Neutrophil (primary cell): ENCODE data around the gene DNAH11.

Experiments
- H3K27ac ChIP-seq: fragments of 200-600 bp; sonication (generic); 2 replicates; pipeline ENCODE4 v1.5.1; 2016; ENCODE audit warnings: mild to moderate bottlenecking, moderate library complexity
- H3K27me3 ChIP-seq: fragments of 200-600 bp; sonication (generic); 2 replicates; pipeline ENCODE4 v1.6.0; 2016; ENCODE audit warnings: mild to moderate bottlenecking
- H3K36me3 ChIP-seq: fragments of 200-600 bp; sonication (generic); 2 replicates; pipeline ENCODE4 v1.5.1; 2017
- H3K4me1 ChIP-seq, 2 experiments: fragments of 200-600 bp in 1 of 2; sonication (generic) in 1 of 2; 1 replicate in 1 of 2; 2 replicates in 1 of 2; pipeline versions ENCODE4 v1.5.1 to v1.6.1; 2013 to 2016; ENCODE audit warnings: low read depth in 1 of 2, low read length in 1 of 2, mild to moderate bottlenecking in 1 of 2, moderate library complexity in 1 of 2; ENCODE audit not compliant: control insufficient read depth in 1 of 2, insufficient read depth in 1 of 2
- H3K4me3 ChIP-seq, 2 experiments: fragments of 200-600 bp in 1 of 2; sonication (generic) in 1 of 2; 1 replicate in 1 of 2; 2 replicates in 1 of 2; pipeline ENCODE4 v1.5.1; 2013 to 2016; ENCODE audit warnings: low read depth in 1 of 2, low read length in 1 of 2, mild to moderate bottlenecking in 1 of 2, moderate library complexity in 1 of 2
- H3K9me3 ChIP-seq: fragments of 200-600 bp; sonication (generic); 2 replicates; pipeline ENCODE4 v1.5.1; 2016
- TF ChIP-seq, protein P1 (sequence below): fragments of 200-600 bp; sonication (generic); IDR thresholded peaks from 2 replicates; pipeline ENCODE4 v1.5.1; 2016; ENCODE audit warnings: antibody characterized with exemption

The DNAH11 gene

DNA sequence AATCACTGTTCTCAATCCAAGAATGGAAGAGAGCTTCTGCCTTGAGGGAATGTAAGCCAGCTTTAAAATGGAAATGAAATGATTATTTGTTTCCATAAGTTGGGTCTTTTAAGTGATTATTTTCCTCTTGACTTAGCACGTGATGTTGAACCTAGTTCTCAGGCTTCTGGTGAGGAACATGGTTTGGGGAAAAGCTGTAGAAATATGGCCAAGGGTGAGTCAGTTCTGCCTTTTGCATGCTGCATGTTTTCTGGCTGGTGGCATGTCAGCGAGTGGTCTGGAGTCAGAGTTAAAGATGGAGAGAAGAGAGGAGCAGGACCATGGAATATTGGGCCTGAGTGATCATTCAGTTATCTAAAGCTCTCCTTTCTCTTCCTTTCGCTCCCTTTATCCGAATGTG is 54.0 kb downstream of the DNAH11 start:
- no peaks in the 10 kb centered on the region for H3K27me3 ChIP-seq
- no peak overlapping the region for H3K27ac ChIP-seq
- no peaks in the 10 kb centered on the region for H3K36me3 ChIP-seq
- H3K4me3 ChIP-seq, result no peak overlapping the region
- TF ChIP-seq, protein P1, sequence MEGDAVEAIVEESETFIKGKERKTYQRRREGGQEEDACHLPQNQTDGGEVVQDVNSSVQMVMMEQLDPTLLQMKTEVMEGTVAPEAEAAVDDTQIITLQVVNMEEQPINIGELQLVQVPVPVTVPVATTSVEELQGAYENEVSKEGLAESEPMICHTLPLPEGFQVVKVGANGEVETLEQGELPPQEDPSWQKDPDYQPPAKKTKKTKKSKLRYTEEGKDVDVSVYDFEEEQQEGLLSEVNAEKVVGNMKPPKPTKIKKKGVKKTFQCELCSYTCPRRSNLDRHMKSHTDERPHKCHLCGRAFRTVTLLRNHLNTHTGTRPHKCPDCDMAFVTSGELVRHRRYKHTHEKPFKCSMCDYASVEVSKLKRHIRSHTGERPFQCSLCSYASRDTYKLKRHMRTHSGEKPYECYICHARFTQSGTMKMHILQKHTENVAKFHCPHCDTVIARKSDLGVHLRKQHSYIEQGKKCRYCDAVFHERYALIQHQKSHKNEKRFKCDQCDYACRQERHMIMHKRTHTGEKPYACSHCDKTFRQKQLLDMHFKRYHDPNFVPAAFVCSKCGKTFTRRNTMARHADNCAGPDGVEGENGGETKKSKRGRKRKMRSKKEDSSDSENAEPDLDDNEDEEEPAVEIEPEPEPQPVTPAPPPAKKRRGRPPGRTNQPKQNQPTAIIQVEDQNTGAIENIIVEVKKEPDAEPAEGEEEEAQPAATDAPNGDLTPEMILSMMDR, result no peak
- no peaks in the 10 kb centered on the region for H3K4me1 ChIP-seq
- H3K9me3 ChIP-seq, result no peaks in the 10 kb centered on the region

DNA sequence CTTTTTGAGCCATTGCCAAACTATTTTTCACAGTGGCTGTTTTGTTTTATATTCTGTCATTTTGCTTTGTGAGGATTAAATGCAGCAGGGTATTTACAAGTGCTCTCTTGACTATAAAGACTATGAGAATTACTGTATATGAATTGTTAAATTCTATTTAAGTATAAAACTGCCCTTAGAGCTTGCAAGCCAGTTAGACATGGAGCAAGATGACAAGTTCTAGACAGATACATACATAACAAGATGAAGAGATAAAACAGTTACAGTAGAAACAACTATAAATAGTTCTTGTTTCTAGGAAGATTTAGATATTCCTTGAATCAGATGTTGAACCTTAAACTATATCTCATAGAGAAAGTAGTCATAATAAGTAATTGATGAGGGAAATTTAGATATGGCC is 60.6 kb downstream of the DNAH11 start:
- TF ChIP-seq, protein P1, result no peak
- H3K9me3 ChIP-seq, result no peaks in the 10 kb centered on the region
- no peaks in the 10 kb centered on the region for H3K4me1 ChIP-seq
- no peaks in the 10 kb centered on the region for H3K36me3 ChIP-seq
- no peaks in the 10 kb centered on the region for H3K27me3 ChIP-seq
- no peak overlapping the region for H3K4me3 ChIP-seq
- no peak overlapping the region for H3K27ac ChIP-seq

DNA sequence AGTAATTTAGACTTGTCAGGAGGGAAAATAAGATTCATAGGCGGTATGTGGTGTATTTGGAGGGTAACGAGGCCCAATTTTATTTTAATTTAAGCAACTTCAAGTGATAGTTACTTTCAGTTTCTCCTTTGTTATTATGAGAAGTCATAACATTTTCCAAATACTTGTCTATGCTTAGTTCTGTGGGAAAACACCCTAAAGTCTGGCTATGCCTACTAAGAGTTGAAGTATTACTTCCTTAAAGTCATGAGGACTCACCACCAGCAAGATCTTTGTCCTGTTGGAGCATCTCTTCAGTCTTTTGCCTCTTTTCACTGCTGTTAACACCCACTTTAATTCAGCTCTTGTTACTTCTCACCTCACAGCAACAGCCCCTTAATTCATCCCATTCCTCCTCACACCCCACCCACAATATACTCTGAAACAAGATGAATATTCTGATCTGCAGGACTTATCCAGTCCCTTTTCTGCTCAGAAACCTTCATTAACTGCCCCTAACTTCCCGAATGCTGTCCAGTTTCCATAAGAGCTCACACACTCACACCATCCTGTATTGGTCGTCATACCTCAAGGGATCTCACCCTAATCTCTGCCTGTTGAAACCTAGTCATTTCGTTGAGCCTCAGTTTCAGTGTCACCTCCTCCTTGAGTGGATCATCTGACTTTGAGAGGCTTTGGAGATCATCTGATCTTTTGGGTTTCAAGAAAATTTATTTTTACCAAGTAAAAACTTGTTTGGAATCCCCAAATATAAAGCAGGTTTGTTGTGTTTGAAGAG is 61.3 kb downstream of the DNAH11 start:
- no peaks in the 10 kb centered on the region for H3K36me3 ChIP-seq
- no peak overlapping the region for H3K4me3 ChIP-seq
- no peaks in the 10 kb centered on the region for H3K27me3 ChIP-seq
- H3K4me1 ChIP-seq, result no peaks in the 10 kb centered on the region
- no peaks in the 10 kb centered on the region for H3K9me3 ChIP-seq
- TF ChIP-seq, protein P1, result no peak
- no peak overlapping the region for H3K27ac ChIP-seq

DNA sequence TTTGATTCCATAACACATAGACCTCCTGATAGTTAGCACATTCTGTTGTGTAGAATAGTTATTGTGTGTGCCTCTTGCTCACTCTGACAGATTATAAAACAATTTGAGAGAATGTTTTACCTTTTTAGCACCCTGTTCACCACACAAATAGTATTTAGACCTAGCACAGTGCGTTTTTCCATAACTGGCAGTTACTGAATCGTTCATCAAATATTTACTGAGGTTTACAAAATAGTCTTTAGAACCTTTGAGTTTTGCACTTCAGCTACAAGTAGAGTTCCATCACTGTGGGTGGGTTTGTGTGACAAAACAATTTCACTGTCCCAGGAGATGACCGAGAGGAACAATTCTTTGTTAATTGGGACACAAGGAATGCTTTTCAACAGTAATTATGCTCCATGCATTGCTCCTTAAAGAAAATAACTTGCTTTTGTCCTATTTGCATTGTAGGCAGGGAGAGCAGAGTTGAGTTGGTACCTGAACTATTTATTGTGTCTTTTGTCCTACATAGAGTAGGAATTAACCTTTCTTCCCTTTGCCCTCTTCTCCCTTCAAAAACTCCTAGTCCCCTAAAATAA is 62.3 kb downstream of the DNAH11 start:
- Histone ChIP-seq H3K4me3 (no peak overlapping the region), H3K4me1 (no peaks in the 10 kb centered on the region), H3K27me3 (no peaks in the 10 kb centered on the region), H3K27ac (no peak overlapping the region), H3K9me3 (no peaks in the 10 kb centered on the region), H3K36me3 (no peaks in the 10 kb centered on the region)
- TF ChIP-seq, protein P1, result no peak

DNA sequence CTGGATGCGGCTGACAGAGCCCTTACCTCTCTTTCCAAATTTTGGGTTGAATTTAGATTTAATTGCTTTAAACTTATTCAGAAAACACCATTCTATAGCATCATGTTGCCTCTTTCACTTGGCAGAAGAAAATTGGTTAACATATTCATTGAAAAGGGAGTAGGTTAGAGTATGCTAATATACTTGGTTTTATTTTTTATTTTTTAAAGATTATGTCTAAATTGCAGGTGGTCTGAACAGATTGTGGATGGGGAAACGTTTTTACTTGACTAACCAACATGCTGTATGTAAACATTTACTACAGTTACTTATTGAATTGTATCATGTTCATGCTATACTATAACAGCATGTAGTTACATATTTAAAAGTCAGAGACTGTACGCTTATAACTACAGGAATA is 65.6 kb downstream of the DNAH11 start:
- no peak overlapping the region for H3K27ac ChIP-seq
- no peaks in the 10 kb centered on the region for H3K27me3 ChIP-seq
- no peak overlapping the region for H3K4me3 ChIP-seq
- no peaks in the 10 kb centered on the region for H3K36me3 ChIP-seq
- H3K9me3 ChIP-seq, result no peaks in the 10 kb centered on the region
- H3K4me1 ChIP-seq, result no peaks in the 10 kb centered on the region
- TF ChIP-seq, protein P1, result no peak
